WTC11 (cell line): ENCODE results near the gene MAP3K3. TPM values are rescaled to one million over a fixed set of nuclear protein-coding genes. Genes with fewer than 3 reads are reported as not detected.
A peak's percentile ranks its signal among the peaks of the same experiment; 100 is the strongest.

ENCODE experiments used
- ATAC-seq: fragments of 200-7000 bp; cut with Tn5 transposase; 2 replicates; pipeline ENCODE4 v1.10.0; 2021; ENCODE audit warnings: mild to moderate bottlenecking, moderate library complexity
- CTCF ChIA-PET: fragments of 300-600 bp; sonication (Branson Sonifier 250); formaldehyde crosslinking; loops from one replicate; lab custom pipeline; 2021; ENCODE audit warnings: antibody characterized with exemption; lab: Charles Lee
- POLR2A ChIA-PET: fragments of 350-600 bp; sonication (Branson Sonifier 250); formaldehyde crosslinking; loops from one replicate; lab custom pipeline; 2021; ENCODE audit warnings: antibody characterized with exemption; lab: Charles Lee
- DNase-seq: peaks from one replicate; pipeline ENCODE4 v3.0.0; 2021; ENCODE audit warnings: low spot score
- H3K27ac Mint-ChIP-seq: 2 replicates; pipeline ENCODE4 v1.8.0; 2021; ENCODE audit warnings: mixed read lengths
- H3K27me3 Mint-ChIP-seq: 2 replicates; pipeline ENCODE4 v1.8.0; 2021; ENCODE audit warnings: low read depth, mild to moderate bottlenecking, moderate library complexity, mixed read lengths
- H3K36me3 Mint-ChIP-seq: 2 replicates; pipeline ENCODE4 v1.8.0; 2021; ENCODE audit warnings: mixed read lengths
- H3K4me1 Mint-ChIP-seq: 2 replicates; pipeline ENCODE4 v1.8.0; 2022; ENCODE audit warnings: mixed read lengths
- H3K4me3 Mint-ChIP-seq: 2 replicates; pipeline ENCODE4 v1.8.0; 2021; ENCODE audit warnings: mild to moderate bottlenecking, moderate library complexity, mixed read lengths
- H3K9me3 Mint-ChIP-seq: 2 replicates; pipeline ENCODE4 v1.8.0; 2021; ENCODE audit warnings: mixed read lengths
- AR ChIP-seq: fragments of 250-450 bp; sonication (Bioruptor Pico); IDR thresholded peaks from 2 replicates; pipeline ENCODE4 v1.9.0; 2021; ENCODE audit warnings: mild to moderate bottlenecking
- CDX4 ChIP-seq: fragments of 250-450 bp; sonication (Bioruptor Pico); IDR thresholded peaks from 2 replicates; pipeline ENCODE4 v1.9.0; 2021; ENCODE audit warnings: moderate library complexity, mild to moderate bottlenecking, inconsistent platforms, borderline replicate concordance
- ELF4 ChIP-seq: sonication (generic); formaldehyde crosslinking; IDR thresholded peaks from 2 replicates; pipeline ENCODE4 v1.8.1; 2022; ENCODE audit warnings: low read depth, mild to moderate bottlenecking, moderate library complexity, missing genetic modification reagents
- HMGA2 ChIP-seq: fragments of 250-450 bp; sonication (Bioruptor Pico); IDR thresholded peaks from 2 replicates; pipeline ENCODE4 v1.4.0; 2021; ENCODE audit warnings: mild to moderate bottlenecking, moderate library complexity
- IRF2 ChIP-seq: sonication (generic); formaldehyde crosslinking; IDR thresholded peaks from 2 replicates; pipeline ENCODE4 v1.8.0; 2022; ENCODE audit warnings: low read depth, missing genetic modification reagents, borderline replicate concordance
- JAZF1 ChIP-seq: fragments of 250-450 bp; sonication (Bioruptor Pico); IDR thresholded peaks from 2 replicates; pipeline ENCODE4 v1.9.0; 2021; ENCODE audit warnings: moderate library complexity, mild to moderate bottlenecking, inconsistent platforms
- JUN ChIP-seq: sonication (generic); formaldehyde crosslinking; IDR thresholded peaks from 2 replicates; pipeline ENCODE4 v1.8.0; 2023; ENCODE audit warnings: mild to moderate bottlenecking, missing genetic modification reagents
- MYBL2 ChIP-seq: sonication (generic); formaldehyde crosslinking; IDR thresholded peaks from 2 replicates; pipeline ENCODE4 v1.8.1; 2023; ENCODE audit warnings: mild to moderate bottlenecking, moderate library complexity, missing genetic modification reagents
- NFE2L1 ChIP-seq: sonication (generic); formaldehyde crosslinking; IDR thresholded peaks from 2 replicates; pipeline ENCODE4 v1.8.1; 2023; ENCODE audit warnings: missing genetic modification reagents
- NR3C1 ChIP-seq: sonication (generic); formaldehyde crosslinking; conservative IDR thresholded peaks from 2 replicates; pipeline ENCODE4 v1.8.1; 2023; ENCODE audit warnings: low read depth, mild to moderate bottlenecking, missing genetic modification reagents
- OVOL2 ChIP-seq: fragments of 250-450 bp; sonication (Bioruptor Pico); IDR thresholded peaks from 2 replicates; pipeline ENCODE4 v1.9.0; 2021; ENCODE audit warnings: mild to moderate bottlenecking, borderline replicate concordance
- PREB ChIP-seq: sonication (generic); formaldehyde crosslinking; IDR thresholded peaks from 2 replicates; pipeline ENCODE4 v1.8.1; 2022; ENCODE audit warnings: mild to moderate bottlenecking, missing genetic modification reagents, moderate library complexity, borderline replicate concordance
- SMAD3 ChIP-seq: sonication (generic); formaldehyde crosslinking; IDR thresholded peaks from 2 replicates; pipeline ENCODE4 v1.8.0; 2022; ENCODE audit warnings: missing genetic modification reagents, mild to moderate bottlenecking, borderline replicate concordance
- SOX15 ChIP-seq: fragments of 250-450 bp; sonication (Bioruptor Pico); IDR thresholded peaks from 2 replicates; pipeline ENCODE4 v1.9.0; 2021; ENCODE audit warnings: mild to moderate bottlenecking
- TEAD1 ChIP-seq: sonication (generic); formaldehyde crosslinking; IDR thresholded peaks from 2 replicates; pipeline ENCODE4 v1.8.0; 2022; ENCODE audit warnings: mild to moderate bottlenecking, missing genetic modification reagents
- ZMAT4 ChIP-seq: fragments of 250-450 bp; sonication (Bioruptor Pico); IDR thresholded peaks from 2 replicates; pipeline ENCODE4 v1.9.0; 2021; ENCODE audit warnings: mild to moderate bottlenecking
- ZNF121 ChIP-seq: sonication (generic); formaldehyde crosslinking; IDR thresholded peaks from 2 replicates; pipeline ENCODE4 v1.8.0; 2023; ENCODE audit warnings: missing genetic modification reagents
- ZNF317 ChIP-seq: sonication (generic); formaldehyde crosslinking; IDR thresholded peaks from 2 replicates; pipeline ENCODE4 v1.8.1; 2023; ENCODE audit warnings: low read depth, mild to moderate bottlenecking, moderate library complexity, missing genetic modification reagents, borderline replicate concordance
- ZNF416 ChIP-seq: fragments of 250-450 bp; sonication (Bioruptor Pico); IDR thresholded peaks from 2 replicates; pipeline ENCODE4 v1.9.0; 2021; ENCODE audit warnings: mild to moderate bottlenecking, inconsistent platforms
- total RNA-seq: library from RNA; stranded (reverse); gene quantifications from 3 replicates; pipeline ENCODE4 v1.2.3, GENCODE V29; 2021
- TF ChIP-seq, protein P1 (sequence below): sonication (generic); formaldehyde crosslinking; IDR thresholded peaks from 2 replicates; pipeline ENCODE4 v1.8.0; 2022; ENCODE audit warnings: mild to moderate bottlenecking, missing genetic modification reagents
- TF ChIP-seq, protein P2 (sequence below): sonication (generic); formaldehyde crosslinking; IDR thresholded peaks from 2 replicates; pipeline ENCODE4 v1.8.1; 2023; ENCODE audit warnings: mild to moderate bottlenecking, missing genetic modification reagents, moderate library complexity
- TF ChIP-seq, protein P3 (sequence below): fragments of 250-450 bp; sonication (Bioruptor Pico); IDR thresholded peaks from 2 replicates; pipeline ENCODE4 v1.8.0; 2021; ENCODE audit warnings: mild to moderate bottlenecking

Gene MAP3K3
- total RNA-seq, 1 experiment from 2014 or later, result 25.7 TPM

DNA sequence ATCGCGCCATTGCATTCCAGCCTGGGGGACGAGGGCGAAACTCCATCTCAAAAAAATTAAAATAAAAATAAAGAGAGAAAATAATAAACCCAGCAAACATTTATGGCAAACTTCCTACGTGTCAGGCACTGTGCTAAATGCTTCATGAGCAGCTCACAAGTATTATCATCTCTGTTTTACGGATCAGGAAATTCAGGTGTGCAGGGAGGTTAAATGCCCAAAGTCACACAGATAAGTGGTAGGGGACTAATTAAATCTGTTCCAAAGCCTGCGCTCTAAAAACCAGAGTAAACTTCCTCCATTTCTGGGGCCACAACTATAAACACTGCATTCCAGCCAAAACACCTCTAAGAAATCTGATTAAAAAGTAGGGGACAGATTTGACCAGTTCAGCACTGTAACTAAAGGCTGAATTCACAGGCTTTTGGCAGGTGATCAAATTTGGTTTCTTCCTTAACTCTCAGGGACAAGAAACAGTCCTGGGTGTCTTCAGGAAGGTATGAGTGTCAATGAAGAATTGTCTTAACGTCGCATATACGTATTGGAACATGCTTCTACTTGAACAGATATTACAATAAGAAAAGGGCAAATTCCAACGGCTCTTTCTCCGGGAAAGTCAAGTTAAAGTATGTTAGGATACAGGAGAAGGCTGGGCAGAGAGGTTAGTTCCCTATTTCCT, 118.4 kb downstream of the MAP3K3 start:
- no peaks in the 10 kb centered on the region for H3K27me3 Mint-ChIP-seq
- peaks cover 2% of the 10 kb centered on the region for H3K36me3 Mint-ChIP-seq
- H3K9me3 Mint-ChIP-seq, result no peaks in the 10 kb centered on the region
- DNase-seq (no peak), ATAC-seq (no peak)
- H3K27ac Mint-ChIP-seq, result peak overlapping the region; percentile 89
- peak overlapping the region; percentile 97 for H3K4me3 Mint-ChIP-seq
- TF ChIP-seq ZMAT4 (CRISPR knock-in tag) (no peak), TEAD1 (no peak), NR3C1 (CRISPR knock-in tag) (no peak), JUN (CRISPR knock-in tag) (no peak), NFE2L1 (CRISPR knock-in tag) (no peak)
- TF ChIP-seq, protein P1, sequence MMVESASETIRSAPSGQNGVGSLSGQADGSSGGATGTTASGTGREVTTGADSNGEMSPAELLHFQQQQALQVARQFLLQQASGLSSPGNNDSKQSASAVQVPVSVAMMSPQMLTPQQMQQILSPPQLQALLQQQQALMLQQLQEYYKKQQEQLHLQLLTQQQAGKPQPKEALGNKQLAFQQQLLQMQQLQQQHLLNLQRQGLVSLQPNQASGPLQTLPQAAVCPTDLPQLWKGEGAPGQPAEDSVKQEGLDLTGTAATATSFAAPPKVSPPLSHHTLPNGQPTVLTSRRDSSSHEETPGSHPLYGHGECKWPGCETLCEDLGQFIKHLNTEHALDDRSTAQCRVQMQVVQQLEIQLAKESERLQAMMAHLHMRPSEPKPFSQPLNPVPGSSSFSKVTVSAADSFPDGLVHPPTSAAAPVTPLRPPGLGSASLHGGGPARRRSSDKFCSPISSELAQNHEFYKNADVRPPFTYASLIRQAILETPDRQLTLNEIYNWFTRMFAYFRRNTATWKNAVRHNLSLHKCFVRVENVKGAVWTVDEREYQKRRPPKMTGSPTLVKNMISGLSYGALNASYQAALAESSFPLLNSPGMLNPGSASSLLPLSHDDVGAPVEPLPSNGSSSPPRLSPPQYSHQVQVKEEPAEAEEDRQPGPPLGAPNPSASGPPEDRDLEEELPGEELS (CRISPR knock-in tag), result no peak
- peaks cover 8% of the 10 kb centered on the region for H3K4me1 Mint-ChIP-seq
- CTCF ChIA-PET, result interaction anchor here (1.0 to 1.2 kb wide), 2 partner anchors 33 to 40 kb away, joined by 3 to 4 read pairs; partner anchors contain the start of gene CCDC47
- POLR2A ChIA-PET, result interaction anchor here (1.0 kb wide), 1 partner anchor 29 kb away, joined by 3 read pairs; no protein-coding TSS in a partner anchor

- peaks cover 8% of the 10 kb centered on the region for H3K4me1 Mint-ChIP-seq
- ATAC-seq, result no peak
- TF ChIP-seq OVOL2 (no peak), SMAD3 (CRISPR knock-in tag) (no peak), ZNF317 (CRISPR knock-in tag) (no peak), CDX4 (no peak), ZNF416 (CRISPR knock-in tag) (no peak), NFE2L1 (CRISPR knock-in tag) (no peak), SOX15 (CRISPR knock-in tag) (no peak), IRF2 (CRISPR knock-in tag) (no peak), ELF4 (no peak), JAZF1 (CRISPR knock-in tag) (no peak), TEAD1 (no peak), AR (CRISPR knock-in tag) (no peak), HMGA2 (CRISPR knock-in tag) (no peak), PREB (CRISPR knock-in tag) (no peak), ZNF121 (CRISPR knock-in tag) (no peak), MYBL2 (CRISPR knock-in tag) (no peak)
- TF ChIP-seq, protein P2, sequence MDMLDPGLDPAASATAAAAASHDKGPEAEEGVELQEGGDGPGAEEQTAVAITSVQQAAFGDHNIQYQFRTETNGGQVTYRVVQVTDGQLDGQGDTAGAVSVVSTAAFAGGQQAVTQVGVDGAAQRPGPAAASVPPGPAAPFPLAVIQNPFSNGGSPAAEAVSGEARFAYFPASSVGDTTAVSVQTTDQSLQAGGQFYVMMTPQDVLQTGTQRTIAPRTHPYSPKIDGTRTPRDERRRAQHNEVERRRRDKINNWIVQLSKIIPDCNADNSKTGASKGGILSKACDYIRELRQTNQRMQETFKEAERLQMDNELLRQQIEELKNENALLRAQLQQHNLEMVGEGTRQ (CRISPR knock-in tag), result no peak
- TF ChIP-seq, protein P3, sequence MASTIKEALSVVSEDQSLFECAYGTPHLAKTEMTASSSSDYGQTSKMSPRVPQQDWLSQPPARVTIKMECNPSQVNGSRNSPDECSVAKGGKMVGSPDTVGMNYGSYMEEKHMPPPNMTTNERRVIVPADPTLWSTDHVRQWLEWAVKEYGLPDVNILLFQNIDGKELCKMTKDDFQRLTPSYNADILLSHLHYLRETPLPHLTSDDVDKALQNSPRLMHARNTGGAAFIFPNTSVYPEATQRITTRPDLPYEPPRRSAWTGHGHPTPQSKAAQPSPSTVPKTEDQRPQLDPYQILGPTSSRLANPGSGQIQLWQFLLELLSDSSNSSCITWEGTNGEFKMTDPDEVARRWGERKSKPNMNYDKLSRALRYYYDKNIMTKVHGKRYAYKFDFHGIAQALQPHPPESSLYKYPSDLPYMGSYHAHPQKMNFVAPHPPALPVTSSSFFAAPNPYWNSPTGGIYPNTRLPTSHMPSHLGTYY, result no peak
- ChIA-PET CTCF (interaction anchor here (1.0 to 1.2 kb wide), 2 partner anchors 32 to 40 kb away, joined by 3 to 4 read pairs; partner anchors contain the start of gene CCDC47), POLR2A (interaction anchor here (1.0 kb wide), 1 partner anchor 29 kb away, joined by 3 read pairs; no protein-coding TSS in a partner anchor)
- peak overlapping the region; percentile 89 for H3K27ac Mint-ChIP-seq
- no peaks in the 10 kb centered on the region for H3K9me3 Mint-ChIP-seq
- no peaks in the 10 kb centered on the region for H3K27me3 Mint-ChIP-seq
- H3K36me3 Mint-ChIP-seq, result peaks cover 7% of the 10 kb centered on the region
- DNase-seq, result no peak
- H3K4me3 Mint-ChIP-seq, result peak overlapping the region; percentile 97
These were observed 118.9 kb downstream of the MAP3K3 start for GRCh38 chr17:63741143-63741407.
